ENCODE results near the gene NLK. TPM values are rescaled to one million over a fixed set of nuclear protein-coding genes. Genes with fewer than 3 reads are reported as not detected.

NLK gene
- total RNA-seq, 2 experiments from 2014 or later, result 18.1 to 27.8 TPM

GRCh38 chr17:28141773-28142172 is 99.3 kb downstream of the NLK start:
- ChIA-PET CTCF (ENCODE audit: unreplicated experiment) (no interaction called here), POLR2A (interaction anchor here (0.6 to 1.0 kb wide), 3 partner anchors 9 to 20 kb away, joined by 3 to 4 read pairs (median 4); no protein-coding TSS in a partner anchor)
- no peak for DNase-seq (ENCODE audit: low spot score)
- no peak overlapping the region for H3K4me2 ChIP-seq (ENCODE audit: low read length)
- no peak for TF ChIP-seq EZH2phosphoT487 (IDR thresholded peaks at IDR 0.05; ENCODE audit: borderline replicate concordance, low read depth, low read length)
- no peak for TF ChIP-seq CTCF (conservative IDR thresholded peaks at IDR 0.05; ENCODE audit: low read length)
- H3K4me1 ChIP-seq (ENCODE audit: insufficient read depth, low read length, poor library complexity, severe bottlenecking), result no peaks in the 10 kb centered on the region
- H4K20me1 ChIP-seq (ENCODE audit: insufficient read depth, low read length), result no peaks in the 10 kb centered on the region
- intact Hi-C loops (cut with micrococcal nuclease; ENCODE audit: unreplicated experiment), result no loop called here
- H3K36me3 ChIP-seq (ENCODE audit: insufficient read depth, low read length), result no peaks in the 10 kb centered on the region
- no peak overlapping the region for H3K4me3 ChIP-seq (ENCODE audit: low read depth, low read length, poor library complexity, severe bottlenecking)
- H2AFZ ChIP-seq (ENCODE audit: low read length), result no peak overlapping the region
- H3K79me2 ChIP-seq (ENCODE audit: insufficient read depth, low read depth, low read length), result no peaks in the 10 kb centered on the region
- no peak overlapping the region for H3K27ac ChIP-seq (ENCODE audit: low read depth, low read length, poor library complexity, severe bottlenecking)
- H3K9me3 ChIP-seq (ENCODE audit: low read length), result no peaks in the 10 kb centered on the region
- H3K9me2 ChIP-seq (ENCODE audit: insufficient read depth, low read length), result no peaks in the 10 kb centered on the region
- no TSS peak for BruUV-seq (replicated peaks)

- Histone ChIP-seq H3K79me2 (ENCODE audit: insufficient read depth, low read depth, low read length) (no peaks in the 10 kb centered on the region), H3K36me3 (ENCODE audit: insufficient read depth, low read length) (no peaks in the 10 kb centered on the region), H3K4me1 (ENCODE audit: insufficient read depth, low read length, poor library complexity, severe bottlenecking) (no peaks in the 10 kb centered on the region), H3K4me2 (ENCODE audit: low read length) (no peak overlapping the region), H3K9me3 (ENCODE audit: low read length) (no peaks in the 10 kb centered on the region), H3K4me3 (ENCODE audit: low read depth, low read length, poor library complexity, severe bottlenecking) (no peak overlapping the region), H2AFZ (ENCODE audit: low read length) (no peak overlapping the region), H3K9me2 (ENCODE audit: insufficient read depth, low read length) (no peaks in the 10 kb centered on the region), H4K20me1 (ENCODE audit: insufficient read depth, low read length) (no peaks in the 10 kb centered on the region), H3K27ac (ENCODE audit: low read depth, low read length, poor library complexity, severe bottlenecking) (no peak overlapping the region)
- POLR2A ChIA-PET, result no interaction called here
- CTCF ChIA-PET (ENCODE audit: unreplicated experiment), result no interaction called here
- intact Hi-C loops (cut with micrococcal nuclease; ENCODE audit: unreplicated experiment), result no loop called here
- TF ChIP-seq EZH2phosphoT487 (IDR thresholded peaks at IDR 0.05; ENCODE audit: borderline replicate concordance, low read depth, low read length) (no peak), CTCF (conservative IDR thresholded peaks at IDR 0.05; ENCODE audit: low read length) (no peak)
- DNase-seq (ENCODE audit: low spot score), result no peak
- no TSS peak for BruUV-seq (replicated peaks)
Observed at GRCh38 chr17:28142305-28142704, 99.8 kb downstream of the NLK start.

- Histone ChIP-seq H3K4me3 (ENCODE audit: low read depth, low read length, poor library complexity, severe bottlenecking) (no peak overlapping the region), H3K9me3 (ENCODE audit: low read length) (no peaks in the 10 kb centered on the region), H2AFZ (ENCODE audit: low read length) (no peak overlapping the region), H3K36me3 (ENCODE audit: insufficient read depth, low read length) (no peaks in the 10 kb centered on the region), H3K27ac (ENCODE audit: low read depth, low read length, poor library complexity, severe bottlenecking) (no peak overlapping the region), H3K4me1 (ENCODE audit: insufficient read depth, low read length, poor library complexity, severe bottlenecking) (no peaks in the 10 kb centered on the region), H3K79me2 (ENCODE audit: insufficient read depth, low read depth, low read length) (no peaks in the 10 kb centered on the region), H3K4me2 (ENCODE audit: low read length) (no peak overlapping the region), H3K9me2 (ENCODE audit: insufficient read depth, low read length) (no peaks in the 10 kb centered on the region), H4K20me1 (ENCODE audit: insufficient read depth, low read length) (no peaks in the 10 kb centered on the region)
- intact Hi-C loops (cut with micrococcal nuclease; ENCODE audit: unreplicated experiment), result no loop called here
- ChIA-PET CTCF (ENCODE audit: unreplicated experiment) (no interaction called here), POLR2A (interaction anchor here (0.6 to 0.9 kb wide), 8 partner anchors 9 to 1432 kb away, joined by 3 to 5 read pairs (median 4); no protein-coding TSS in a partner anchor)
- no TSS peak for BruUV-seq (replicated peaks)
- DNase-seq (ENCODE audit: low spot score), result no peak
- TF ChIP-seq EZH2phosphoT487 (IDR thresholded peaks at IDR 0.05; ENCODE audit: borderline replicate concordance, low read depth, low read length), result no peak
- no peak for TF ChIP-seq CTCF (conservative IDR thresholded peaks at IDR 0.05; ENCODE audit: low read length)
Observed at GRCh38 chr17:28144019-28144418, 101.5 kb downstream of the NLK start.

All from OCI-LY7 (cell line).